ENCODE results near the gene CASK. TPM values are rescaled to one million over a fixed set of nuclear protein-coding genes. Genes with fewer than 3 reads are reported as not detected.

CASK gene
- polyA plus RNA-seq, 1 donor from 2014 or later = 58.3 TPM

GRCh38 chrX:41933546-41933945 lies 10.2 kb upstream of the CASK start:
- TF ChIP-seq SMC3 (conservative IDR thresholded peaks at IDR 0.05; ENCODE audit: poor library complexity) (no peak), REST (IDR thresholded peaks at IDR 0.05; ENCODE audit: borderline replicate concordance) (no peak), MXI1 (conservative IDR thresholded peaks at IDR 0.05; ENCODE audit: poor library complexity, severe bottlenecking) (no peak), RAD21 (conservative IDR thresholded peaks at IDR 0.05) (no peak), EZH2 (IDR thresholded peaks at IDR 0.05; ENCODE audit: borderline replicate concordance, insufficient read depth, low read length, poor library complexity, severe bottlenecking) (no peak), TAF1 (IDR thresholded peaks at IDR 0.05; ENCODE audit: low read depth) (no peak), EP300 (conservative IDR thresholded peaks at IDR 0.05; ENCODE audit: poor library complexity, severe bottlenecking) (no peak), POLR2AphosphoS5 (IDR thresholded peaks at IDR 0.05) (no peak), CTCF (IDR thresholded peaks at IDR 0.05; ENCODE audit: poor library complexity, severe bottlenecking) (no peak)
- Histone ChIP-seq H2AFZ (ENCODE audit: low read depth, low read length) (no peak overlapping the region), H3K9ac (ENCODE audit: low read length) (no peak overlapping the region), H3K27ac (ENCODE audit: low read length) (no peak overlapping the region), H3K79me2 (replicated peaks; ENCODE audit: insufficient read depth, low read length) (no peaks in the 10 kb centered on the region), H3K27me3 (ENCODE audit: insufficient read depth, low read depth, low read length) (no peaks in the 10 kb centered on the region), H3K4me3 (ENCODE audit: low read length) (no peak overlapping the region), H3F3A (ENCODE audit: insufficient read depth, low read length, poor library complexity, severe bottlenecking) (no peaks in the 10 kb centered on the region), H3K4me2 (ENCODE audit: low read length) (no peak overlapping the region), H3K9me3 (ENCODE audit: low read length) (no peaks in the 10 kb centered on the region), H3K9me2 (ENCODE audit: insufficient read depth, low read length) (no peaks in the 10 kb centered on the region), H3K36me3 (ENCODE audit: insufficient read depth, low read length) (no peaks in the 10 kb centered on the region), H4K20me1 (ENCODE audit: insufficient read depth) (no peaks in the 10 kb centered on the region)

GRCh38 chrX:41932885-41933284 lies 9.5 kb upstream of the CASK start:
- no peak overlapping the region for H3K27ac ChIP-seq (ENCODE audit: low read length)
- no peaks in the 10 kb centered on the region for H3K9me2 ChIP-seq (ENCODE audit: insufficient read depth, low read length)
- H3K9me3 ChIP-seq (ENCODE audit: low read length) = no peaks in the 10 kb centered on the region
- H2AFZ ChIP-seq (ENCODE audit: low read depth, low read length) = no peak overlapping the region
- no peak overlapping the region for H3K4me2 ChIP-seq (ENCODE audit: low read length)
- H3K79me2 ChIP-seq (replicated peaks; ENCODE audit: insufficient read depth, low read length) = no peaks in the 10 kb centered on the region
- H3F3A ChIP-seq (ENCODE audit: insufficient read depth, low read length, poor library complexity, severe bottlenecking) = no peaks in the 10 kb centered on the region
- no peaks in the 10 kb centered on the region for H4K20me1 ChIP-seq (ENCODE audit: insufficient read depth)
- TF ChIP-seq SMC3 (conservative IDR thresholded peaks at IDR 0.05; ENCODE audit: poor library complexity) (no peak), POLR2AphosphoS5 (IDR thresholded peaks at IDR 0.05) (no peak), REST (IDR thresholded peaks at IDR 0.05; ENCODE audit: borderline replicate concordance) (no peak), EZH2 (IDR thresholded peaks at IDR 0.05; ENCODE audit: borderline replicate concordance, insufficient read depth, low read length, poor library complexity, severe bottlenecking) (no peak)
- H3K4me3 ChIP-seq (ENCODE audit: low read length) = no peak overlapping the region
- no peak overlapping the region for H3K9ac ChIP-seq (ENCODE audit: low read length)
- H3K27me3 ChIP-seq (ENCODE audit: insufficient read depth, low read depth, low read length) = no peaks in the 10 kb centered on the region
- H3K36me3 ChIP-seq (ENCODE audit: insufficient read depth, low read length) = no peaks in the 10 kb centered on the region
